Measurements from ENCODE around the gene ERP44. TPM values are rescaled to one million over a fixed set of nuclear protein-coding genes. Genes with fewer than 3 reads are reported as not detected.

ERP44 gene
- polyA plus RNA-seq, 3 donors: 18.4 to 74.0 (median 66.3) TPM

DNA sequence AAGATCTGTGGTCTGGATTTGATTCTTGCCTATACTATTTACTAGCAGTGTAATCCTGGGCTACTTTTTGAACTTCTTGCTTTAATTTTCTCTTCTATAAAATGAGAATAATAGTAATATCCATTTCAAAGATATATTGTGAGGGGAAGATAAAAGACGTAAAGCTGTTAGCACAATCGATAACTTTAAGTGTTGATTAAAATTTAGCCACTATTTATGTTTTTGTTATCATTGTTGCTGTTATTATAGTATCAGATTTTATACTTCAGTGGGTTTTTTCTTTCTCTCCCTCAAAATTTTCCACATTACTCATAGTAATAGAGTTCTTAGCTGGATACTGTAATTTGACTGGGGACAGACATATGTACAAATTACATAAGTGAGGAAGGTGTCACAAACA lies 150.3 kb downstream of the ERP44 start:
- H3K27me3 Mint-ChIP-seq (ENCODE audit: low read depth in 3 of 3): peaks cover 0 to 2% (median 0%) of the 10 kb centered on the region in 3 donors
- no peak overlapping the region for H3K27ac ChIP-seq (ENCODE audit: low read depth in 1 of 2, low read length in 2 of 2)
- H4K20me1 ChIP-seq (ENCODE audit: insufficient read depth, low read length): no peaks in the 10 kb centered on the region
- TF ChIP-seq CTCF (IDR thresholded peaks at IDR 0.05): no peak
- intact Hi-C loops (cut with micrococcal nuclease): no loop called here
- no CpG with 5 or more reads among the region's 2 CpGs for WGBS (ENCODE audit: insufficient coverage)
- DNase-seq: no peak
- H3K36me3 ChIP-seq (replicated peaks in 1 of 2; ENCODE audit: control insufficient read depth in 1 of 2, insufficient read depth in 2 of 2, low read length in 2 of 2): peaks cover 10 to 18% of the 10 kb centered on the region in 2 donors
- no peak overlapping the region for H3K4me3 ChIP-seq (replicated peaks in 1 of 3; ENCODE audit: low read depth in 2 of 3, low read length in 3 of 3)
- H3K4me1 ChIP-seq (ENCODE audit: control insufficient read depth in 1 of 2, insufficient read depth in 2 of 2, low read length in 2 of 2): no peaks in the 10 kb centered on the region
- peaks cover 0 to 5% (median under 1%) of the 10 kb centered on the region in 7 donors for H3K9me3 Mint-ChIP-seq
- H3K27ac Mint-ChIP-seq: no peak overlapping the region
- peaks cover 3% of the 10 kb centered on the region for H3K4me1 Mint-ChIP-seq
- H3K36me3 Mint-ChIP-seq: peaks cover 12 to 15% of the 10 kb centered on the region in 2 donors
- H3K4me2 ChIP-seq (replicated peaks; ENCODE audit: extremely low read depth, low read length, poor library complexity, severe bottlenecking): no peak overlapping the region
- no peak overlapping the region for H2AFZ ChIP-seq (ENCODE audit: insufficient read depth, low read depth, low read length, poor library complexity, severe bottlenecking)
- H3K4me3 Mint-ChIP-seq: no peak overlapping the region
- no peaks in the 10 kb centered on the region for H3K27me3 ChIP-seq (ENCODE audit: control insufficient read depth in 2 of 2, insufficient read depth in 2 of 2, low read length in 2 of 2)
- no peak overlapping the region for H3K9ac ChIP-seq (ENCODE audit: insufficient read depth, low read length, poor library complexity, severe bottlenecking)
- H3K79me2 ChIP-seq (ENCODE audit: insufficient read depth, low read length): no peaks in the 10 kb centered on the region
- H3K9me3 ChIP-seq (replicated peaks in 1 of 2; ENCODE audit: control insufficient read depth in 1 of 2, insufficient read depth in 1 of 2, low read length in 2 of 2): no peaks in the 10 kb centered on the region

DNA sequence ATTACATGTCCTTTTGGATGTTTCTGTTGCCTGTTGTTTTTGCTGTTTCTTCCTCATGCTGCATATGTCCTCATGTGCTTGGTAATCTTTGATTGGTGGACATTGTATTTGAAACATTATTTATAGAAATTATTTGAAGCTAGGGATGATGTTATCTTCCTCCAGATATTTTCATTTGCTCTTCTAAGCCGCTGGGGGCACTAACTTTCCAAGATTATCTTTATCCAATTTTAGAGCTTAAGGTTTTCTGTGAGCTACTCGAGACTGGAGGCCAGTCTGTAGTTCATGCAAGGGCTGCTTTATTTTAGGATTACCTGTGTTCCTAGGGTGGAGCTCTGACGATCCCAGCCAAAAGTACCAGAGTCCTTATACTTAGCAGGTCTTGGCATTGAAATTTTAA lies 151.4 kb downstream of the ERP44 start:
- intact Hi-C loops (cut with micrococcal nuclease): no loop called here
- no peak for TF ChIP-seq CTCF (IDR thresholded peaks at IDR 0.05)
- Histone ChIP-seq H3K36me3 (replicated peaks in 1 of 2; ENCODE audit: control insufficient read depth in 1 of 2, insufficient read depth in 2 of 2, low read length in 2 of 2) (peaks cover 10 to 18% of the 10 kb centered on the region in 2 donors), H3K4me2 (replicated peaks; ENCODE audit: extremely low read depth, low read length, poor library complexity, severe bottlenecking) (no peak overlapping the region), H3K27me3 (ENCODE audit: control insufficient read depth in 2 of 2, insufficient read depth in 2 of 2, low read length in 2 of 2) (no peaks in the 10 kb centered on the region), H3K4me3 (replicated peaks in 1 of 3; ENCODE audit: low read depth in 2 of 3, low read length in 3 of 3) (no peak overlapping the region), H3K79me2 (ENCODE audit: insufficient read depth, low read length) (no peaks in the 10 kb centered on the region), H3K4me1 (ENCODE audit: control insufficient read depth in 1 of 2, insufficient read depth in 2 of 2, low read length in 2 of 2) (no peaks in the 10 kb centered on the region), H2AFZ (ENCODE audit: insufficient read depth, low read depth, low read length, poor library complexity, severe bottlenecking) (no peak overlapping the region), H3K27ac (ENCODE audit: low read depth in 1 of 2, low read length in 2 of 2) (no peak overlapping the region), H3K9me3 (replicated peaks in 1 of 2; ENCODE audit: control insufficient read depth in 1 of 2, insufficient read depth in 1 of 2, low read length in 2 of 2) (no peaks in the 10 kb centered on the region), H3K9ac (ENCODE audit: insufficient read depth, low read length, poor library complexity, severe bottlenecking) (no peak overlapping the region), H4K20me1 (ENCODE audit: insufficient read depth, low read length) (no peaks in the 10 kb centered on the region)
- H3K4me3 Mint-ChIP-seq: no peak overlapping the region
- no peak overlapping the region for H3K27ac Mint-ChIP-seq
- H3K27me3 Mint-ChIP-seq (ENCODE audit: low read depth in 3 of 3): peaks cover 0 to 2% (median 0%) of the 10 kb centered on the region in 3 donors
- DNase-seq: no peak
- peaks cover 2% of the 10 kb centered on the region for H3K4me1 Mint-ChIP-seq
- WGBS (ENCODE audit: insufficient coverage): 100% methylated on average over 1 of the region's 3 CpGs
- H3K36me3 Mint-ChIP-seq: peaks cover 12 to 16% of the 10 kb centered on the region in 2 donors
- peaks cover 0 to 10% (median 5%) of the 10 kb centered on the region in 7 donors for H3K9me3 Mint-ChIP-seq

Measured in CD14-positive monocyte (primary cell).